CD14-positive monocyte (primary cell): Measurements from ENCODE around the gene FBXO11. TPM values are rescaled to one million over a fixed set of nuclear protein-coding genes. Genes with fewer than 3 reads are reported as not detected.

Source experiments
- DNase-seq, 3 donors: peaks; one replicate each; pipeline ENCODE4 v3.0.0-alpha.2; 2011 to 2022
- H2AFZ ChIP-seq: 2 replicates; pipeline ENCODE4 v1.6.0; 2012; ENCODE audit warnings: mild to moderate bottlenecking, low read depth, low read length, inconsistent platforms; ENCODE audit not compliant: insufficient read depth, poor library complexity, severe bottlenecking
- H3K27ac ChIP-seq, 2 donors: 1 replicate in 1 of 2; 2 replicates in 1 of 2; pipeline ENCODE4 v1.5.1; 2012 to 2013; ENCODE audit warnings: low read length in 2 of 2, control low read depth in 1 of 2, inconsistent platforms in 1 of 2, low read depth in 1 of 2, mild to moderate bottlenecking in 1 of 2
- H3K27me3 ChIP-seq, 2 donors: one replicate each; pipeline versions ENCODE4 v1.6.0 to v1.6.1; 2011 to 2013; ENCODE audit warnings: low read length in 2 of 2; ENCODE audit not compliant: control insufficient read depth in 2 of 2, insufficient read depth in 2 of 2
- H3K36me3 ChIP-seq, 2 donors: replicated peaks in 1 of 2; 1 replicate in 1 of 2; 2 replicates in 1 of 2; pipeline versions ENCODE4 v1.5.1 to v1.6.1; 2012 to 2013; ENCODE audit warnings: low read length in 2 of 2, control low read depth in 1 of 2, inconsistent platforms in 1 of 2, mild to moderate bottlenecking in 1 of 2; ENCODE audit not compliant: insufficient read depth in 2 of 2, control insufficient read depth in 1 of 2
- H3K4me1 ChIP-seq, 2 donors: 1 replicate in 1 of 2; 2 replicates in 1 of 2; pipeline versions ENCODE4 v1.5.1 to v1.6.1; 2012 to 2013; ENCODE audit warnings: low read length in 2 of 2, control low read depth in 1 of 2, inconsistent platforms in 1 of 2, mild to moderate bottlenecking in 1 of 2, moderate library complexity in 1 of 2; ENCODE audit not compliant: insufficient read depth in 2 of 2, control insufficient read depth in 1 of 2
- H3K4me2 ChIP-seq: replicated peaks from 2 replicates; pipeline ENCODE3; 2012; ENCODE audit warnings: low read length, moderate library complexity, mild to moderate bottlenecking; ENCODE audit not compliant: poor library complexity, severe bottlenecking; ENCODE audit errors: extremely low read depth
- H3K4me3 ChIP-seq, 3 experiments: fragments of 200-600 bp in 1 of 3; sonication (generic) in 1 of 3; replicated peaks in 1 of 3; 1 replicate in 2 of 3; 2 replicates in 1 of 3; pipeline ENCODE4 v1.5.1; 2011 to 2013; ENCODE audit warnings: low read length in 3 of 3, mild to moderate bottlenecking in 3 of 3, control low read depth in 2 of 3, low read depth in 2 of 3, inconsistent platforms in 1 of 3, moderate library complexity in 1 of 3
- H3K79me2 ChIP-seq: 2 replicates; pipeline ENCODE4 v1.6.0; 2012; ENCODE audit warnings: mild to moderate bottlenecking, control low read depth, inconsistent platforms, low read length, moderate library complexity; ENCODE audit not compliant: insufficient read depth
- H3K9ac ChIP-seq: 2 replicates; pipeline ENCODE4 v1.6.0; 2017; ENCODE audit warnings: low read length, mild to moderate bottlenecking; ENCODE audit not compliant: insufficient read depth, poor library complexity, severe bottlenecking
- H3K9me3 ChIP-seq, 2 donors: replicated peaks in 1 of 2; 1 replicate in 1 of 2; 2 replicates in 1 of 2; pipeline versions ENCODE4 v1.5.1 to v1.6.1; 2012 to 2013; ENCODE audit warnings: low read length in 2 of 2, control low read depth in 1 of 2; ENCODE audit not compliant: control insufficient read depth in 1 of 2, insufficient read depth in 1 of 2
- H4K20me1 ChIP-seq: 2 replicates; pipeline ENCODE4 v1.6.0; 2012; ENCODE audit warnings: mild to moderate bottlenecking, low read length, control low read depth, moderate library complexity; ENCODE audit not compliant: insufficient read depth
- H3K27ac Mint-ChIP-seq, 7 donors: one replicate each; pipeline ENCODE4 v1.8.0; 2020; ENCODE audit warnings: mild to moderate bottlenecking in 7 of 7, mixed read lengths in 7 of 7, moderate library complexity in 6 of 7, inconsistent platforms in 2 of 7
- H3K27me3 Mint-ChIP-seq, 3 donors: one replicate each; pipeline ENCODE4 v1.8.0; 2021 to 2022; ENCODE audit warnings: low read depth in 3 of 3, mild to moderate bottlenecking in 3 of 3, mixed read lengths in 3 of 3, moderate library complexity in 3 of 3, inconsistent platforms in 1 of 3
- H3K36me3 Mint-ChIP-seq, 2 donors: one replicate each; pipeline ENCODE4 v1.8.0; 2020; ENCODE audit warnings: mixed read lengths in 2 of 2, inconsistent platforms in 1 of 2, mild to moderate bottlenecking in 1 of 2
- H3K4me1 Mint-ChIP-seq: one replicate; pipeline ENCODE4 v1.8.0; 2020; ENCODE audit warnings: mild to moderate bottlenecking, mixed read lengths
- H3K4me3 Mint-ChIP-seq, 2 donors: one replicate each; pipeline ENCODE4 v1.8.0; 2020; ENCODE audit warnings: mild to moderate bottlenecking in 2 of 2, mixed read lengths in 2 of 2, moderate library complexity in 1 of 2
- H3K9me3 Mint-ChIP-seq, 7 donors: one replicate each; pipeline ENCODE4 v1.8.0; 2020 to 2022; ENCODE audit warnings: mixed read lengths in 7 of 7, mild to moderate bottlenecking in 6 of 7, moderate library complexity in 6 of 7, inconsistent platforms in 2 of 7
- CTCF ChIP-seq: fragments of 200-600 bp; IDR thresholded peaks from one replicate; pipeline ENCODE4 v1.8.0; 2022; ENCODE audit warnings: antibody characterized with exemption, mild to moderate bottlenecking
- WGBS: methylation state at CpG from one replicate; pipeline ENCODE4 v1.1.5; 2013; ENCODE audit warnings: missing lambda C conversion rate; ENCODE audit not compliant: insufficient coverage; 5-methylcytosine and 5-hydroxymethylcytosine counted together
- intact Hi-C, 2 donors: fragments of 100-400 bp; cut with micrococcal nuclease; formaldehyde crosslinking; loops; one replicate each; pipeline versions ENCODE4 v1.15.0 to v1.15.1; 2023
- polyA plus RNA-seq, 3 donors: library from polyadenylated mRNA; depleted of rRNA in 1 of 3; unstranded in 2 of 3; stranded (reverse) in 1 of 3; fragments of 300-500 nt in 2 of 3; fragments of >200 nt in 1 of 3; fragmentation: Illumina TruSeq in 2 of 3; gene quantifications; 1 replicate in 2 of 3; 2 replicates in 1 of 3; pipeline ENCODE4 v1.2.3, GENCODE V29; 2012 to 2021

FBXO11 gene
- polyA plus RNA-seq, 3 donors: 2.2 to 51.3 (median 4.6) TPM

DNA sequence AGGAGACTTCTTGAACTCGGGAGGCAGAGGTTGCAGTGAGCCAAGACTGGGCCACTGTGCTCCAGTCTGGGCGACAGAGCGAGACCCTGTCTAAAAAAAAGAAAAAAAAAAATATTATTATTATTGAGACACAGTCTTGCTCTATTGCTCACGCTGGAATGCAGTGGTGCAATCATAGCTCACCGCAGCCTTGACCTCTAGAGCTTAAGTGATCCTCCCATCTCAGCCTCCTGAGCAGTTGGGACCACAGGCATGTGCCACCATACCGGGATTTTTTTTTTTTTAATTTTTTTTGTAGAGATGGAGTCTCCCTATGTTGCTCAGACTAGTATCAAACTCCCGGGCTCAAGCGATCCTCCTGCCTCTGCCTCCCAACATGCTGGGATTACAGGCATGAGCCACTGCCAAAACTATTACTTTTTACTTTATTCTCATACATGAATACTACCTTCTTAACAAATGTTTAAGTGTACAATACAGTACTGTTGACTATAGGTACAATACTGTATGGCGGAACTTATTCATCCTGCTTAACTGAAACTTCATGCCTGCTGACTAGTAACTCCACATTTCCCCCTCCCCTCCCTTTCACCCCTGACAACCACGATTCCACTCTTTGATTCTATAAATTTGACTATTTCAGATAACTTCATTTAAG is 15.5 kb downstream of the FBXO11 start:
- H3K4me2 ChIP-seq: no peak overlapping the region
- peak overlapping the region in 1 of 2 donors; percentile 22 for H3K27ac ChIP-seq
- H3K27me3 ChIP-seq: no peaks in the 10 kb centered on the region
- peaks cover 32% of the 10 kb centered on the region for H3K4me1 Mint-ChIP-seq
- no peaks in the 10 kb centered on the region for H3K9me3 ChIP-seq
- intact Hi-C loops: no loop called here
- H3K79me2 ChIP-seq: peaks cover 100% of the 10 kb centered on the region
- H3K9me3 Mint-ChIP-seq: peaks cover 0 to 3% (median 0%) of the 10 kb centered on the region in 7 donors
- H3K4me3 ChIP-seq: no peak overlapping the region
- H3K27me3 Mint-ChIP-seq: no peaks in the 10 kb centered on the region
- no peak overlapping the region for H3K4me3 Mint-ChIP-seq
- peaks cover 3 to 5% of the 10 kb centered on the region in 2 donors for H3K4me1 ChIP-seq
- TF ChIP-seq CTCF: no peak
- 88% methylated on average over 3 of the region's 10 CpGs for WGBS
- peaks cover 100% of the 10 kb centered on the region for H4K20me1 ChIP-seq
- DNase-seq: no peak
- H3K9ac ChIP-seq: no peak overlapping the region
- peaks cover 3 to 17% of the 10 kb centered on the region in 2 donors for H3K36me3 ChIP-seq
- H3K36me3 Mint-ChIP-seq: peaks cover 10 to 23% of the 10 kb centered on the region in 2 donors
- peak overlapping the region in 1 of 7 donors; percentile 26 for H3K27ac Mint-ChIP-seq
- H2AFZ ChIP-seq: no peak overlapping the region

DNA sequence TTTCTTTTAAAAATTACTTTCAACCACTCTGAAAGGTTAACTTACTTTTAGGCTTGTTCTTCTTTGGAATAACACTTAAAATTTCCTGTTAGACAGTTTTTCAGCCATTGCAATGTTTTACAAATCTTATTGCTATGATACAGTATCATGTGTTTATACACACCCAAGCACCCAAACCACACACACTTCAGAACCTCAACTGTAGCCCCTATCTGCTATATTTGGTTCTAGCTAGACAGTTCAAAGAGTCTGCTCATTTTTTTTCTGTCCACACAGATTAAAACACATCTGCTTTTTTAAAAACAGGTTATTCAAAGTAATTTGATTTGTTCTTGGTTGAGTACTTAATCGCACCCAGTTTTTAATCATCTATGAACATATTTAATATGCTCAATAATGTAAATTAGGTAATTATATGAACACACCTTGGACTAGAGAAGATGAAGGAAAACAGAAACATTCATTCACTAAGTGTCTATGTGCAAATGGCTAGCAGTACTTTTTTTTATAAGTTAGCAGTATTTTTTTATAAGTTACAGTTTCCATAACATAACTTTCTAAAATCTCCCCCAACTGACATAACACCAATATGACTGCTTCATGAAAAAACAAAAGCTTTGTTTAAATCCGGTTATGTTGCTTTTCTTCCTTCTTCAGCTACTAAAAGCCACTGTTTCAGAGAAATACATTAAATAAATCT is 17.6 kb downstream of the FBXO11 start:
- no peaks in the 10 kb centered on the region for H3K4me1 ChIP-seq
- peaks cover 100% of the 10 kb centered on the region for H3K79me2 ChIP-seq
- H3K4me2 ChIP-seq: no peak overlapping the region
- no CpG with 5 or more reads among the region's 2 CpGs for WGBS
- no peak for DNase-seq
- no peak overlapping the region for H3K4me3 ChIP-seq
- no peaks in the 10 kb centered on the region for H3K27me3 ChIP-seq
- no peak for TF ChIP-seq CTCF
- no peak overlapping the region for H3K27ac ChIP-seq
- H3K36me3 ChIP-seq: peaks cover 3 to 23% of the 10 kb centered on the region in 2 donors
- Mint-ChIP-seq H3K36me3 (peaks cover 10 to 34% of the 10 kb centered on the region in 2 donors), H3K4me1 (peaks cover 20% of the 10 kb centered on the region), H3K27me3 (no peaks in the 10 kb centered on the region), H3K9me3 (peaks cover 0 to 3% (median 0%) of the 10 kb centered on the region in 7 donors), H3K27ac (no peak overlapping the region), H3K4me3 (no peak overlapping the region)
- H4K20me1 ChIP-seq: peaks cover 100% of the 10 kb centered on the region
- no peaks in the 10 kb centered on the region for H3K9me3 ChIP-seq
- no peak overlapping the region for H2AFZ ChIP-seq
- H3K9ac ChIP-seq: no peak overlapping the region
- intact Hi-C loops: no loop called here
